Tibial nerve (tissue), 4 donors: ENCODE measurements around the gene LTBR. TPM values are rescaled to one million over a fixed set of nuclear protein-coding genes. Genes with fewer than 3 reads are reported as not detected.

Experiments used
- DNase-seq, 2 donors: peaks; one replicate each; pipeline ENCODE4 v3.0.0-alpha.2; 2019; ENCODE audit warnings: low spot score in 2 of 2
- H3K27ac ChIP-seq, 4 donors: fragments of 200-600 bp; sonication (generic) in 3 of 4; one replicate each; pipeline ENCODE4 v1.5.1; 2017 to 2019; ENCODE audit warnings: mild to moderate bottlenecking in 1 of 4
- H3K27me3 ChIP-seq, 2 donors: fragments of 200-600 bp; sonication (generic) in 1 of 2; one replicate each; pipeline versions ENCODE4 v1.5.1 to v1.6.0; 2017 to 2019
- H3K36me3 ChIP-seq, 3 donors: fragments of 200-600 bp; sonication (generic); one replicate each; pipeline ENCODE4 v1.5.1; 2018 to 2019
- H3K4me1 ChIP-seq, 4 donors: fragments of 200-600 bp; sonication (generic) in 3 of 4; one replicate each; pipeline ENCODE4 v1.5.1; 2017 to 2019
- H3K4me3 ChIP-seq, 4 donors: fragments of 200-600 bp; sonication (generic) in 3 of 4; one replicate each; pipeline ENCODE4 v1.5.1; 2017 to 2019; ENCODE audit warnings: mild to moderate bottlenecking in 1 of 4, moderate library complexity in 1 of 4
- H3K9me3 ChIP-seq, 4 donors: fragments of 200-600 bp; sonication (generic) in 3 of 4; one replicate each; pipeline ENCODE4 v1.5.1; 2017 to 2019
- CTCF ChIP-seq, 5 experiments: fragments of 200-600 bp in 3 of 5; fragments of 450-650 bp in 2 of 5; sonication (generic) in 3 of 5; IDR thresholded peaks; one replicate each; pipeline ENCODE4 v1.5.1; 2016 to 2019; ENCODE audit warnings: antibody characterized with exemption in 5 of 5, mild to moderate bottlenecking in 3 of 5, moderate library complexity in 2 of 5
- EP300 ChIP-seq, 2 donors: sonication (generic); formaldehyde crosslinking; IDR thresholded peaks; one replicate each; pipeline ENCODE4 v1.6.1; 2017; ENCODE audit warnings: antibody characterized with exemption in 2 of 2, mild to moderate bottlenecking in 1 of 2
- POLR2A ChIP-seq, 2 donors: fragments of 450-650 bp; IDR thresholded peaks; one replicate each; pipeline ENCODE4 v1.6.1; 2017; ENCODE audit warnings: antibody characterized with exemption in 2 of 2, mild to moderate bottlenecking in 2 of 2, moderate library complexity in 2 of 2
- WGBS, 2 donors: methylation state at CpG; one replicate each; pipeline ENCODE4 v1.1.5; 2018; 5-methylcytosine and 5-hydroxymethylcytosine counted together
- total RNA-seq, 4 donors: library from RNA; depleted of rRNA; stranded (reverse); fragments of >200 nt; gene quantifications; one replicate each; pipeline ENCODE4 v1.1.0, GENCODE V29; 2016

Gene LTBR
- total RNA-seq, 4 donors from 2014 or later: 119 to 234 (median 151) TPM

GRCh38 chr12:6418796-6419195, 34.8 kb downstream of the LTBR start:
- WGBS, 2 donors: 65 to 81% methylated on average over 6 of the region's 6 CpGs
- Histone ChIP-seq H3K9me3 (no peaks in the 10 kb centered on the region), H3K4me3 (no peak overlapping the region), H3K27me3 (no peaks in the 10 kb centered on the region), H3K27ac (no peak overlapping the region), H3K4me1 (peaks cover 0 to 6% (median 3%) of the 10 kb centered on the region in 4 donors), H3K36me3 (peaks cover 0 to 12% (median 0%) of the 10 kb centered on the region in 3 donors)
- no peak for DNase-seq
- TF ChIP-seq EP300 (IDR thresholded peaks at IDR 0.05): no peak

GRCh38 chr12:6420364-6420763, 36.4 kb downstream of the LTBR start:
- Histone ChIP-seq H3K27me3 (no peaks in the 10 kb centered on the region), H3K4me1 (peaks cover 0 to 10% (median 5%) of the 10 kb centered on the region in 4 donors), H3K9me3 (no peaks in the 10 kb centered on the region), H3K4me3 (no peak overlapping the region), H3K36me3 (peaks cover 0 to 12% (median 0%) of the 10 kb centered on the region in 3 donors), H3K27ac (peak overlapping the region in 1 of 4 donors; percentile 47)
- no peak for DNase-seq
- TF ChIP-seq EP300 (IDR thresholded peaks at IDR 0.05) (no peak), CTCF (IDR thresholded peaks at IDR 0.05) (no peak), POLR2A (IDR thresholded peaks at IDR 0.05) (no peak)
- 31 to 58% methylated on average over 4 of the region's 4 CpGs for WGBS, 2 donors

GRCh38 chr12:6423267-6424007, 39.5 kb downstream of the LTBR start:
- TF ChIP-seq POLR2A (IDR thresholded peaks at IDR 0.05) (no peak), CTCF (IDR thresholded peaks at IDR 0.05) (peak; percentile 84 to 95 (median 86)), EP300 (IDR thresholded peaks at IDR 0.05) (peak; percentile 37 to 82)
- Histone ChIP-seq H3K27me3 (no peaks in the 10 kb centered on the region), H3K9me3 (no peaks in the 10 kb centered on the region), H3K36me3 (no peaks in the 10 kb centered on the region), H3K4me1 (peaks cover 0 to 10% (median 5%) of the 10 kb centered on the region in 4 donors), H3K4me3 (no peak overlapping the region), H3K27ac (peak overlapping the region in 1 of 4 donors; percentile 55)
- DNase-seq: peak; percentile 77 to 83
- 6 to 7% methylated on average over 9 of the region's 9 CpGs for WGBS, 2 donors

GRCh38 chr12:6424008-6424347, 40.0 kb downstream of the LTBR start:
- no peak for TF ChIP-seq POLR2A (IDR thresholded peaks at IDR 0.05)
- no peak for TF ChIP-seq CTCF (IDR thresholded peaks at IDR 0.05)
- H3K4me3 ChIP-seq: no peak overlapping the region
- peaks cover 0 to 10% (median 5%) of the 10 kb centered on the region in 4 donors for H3K4me1 ChIP-seq
- WGBS, 2 donors: 34 to 45% methylated on average over 6 of the region's 6 CpGs
- no peaks in the 10 kb centered on the region for H3K27me3 ChIP-seq
- no peaks in the 10 kb centered on the region for H3K9me3 ChIP-seq
- DNase-seq: no peak
- H3K36me3 ChIP-seq: no peaks in the 10 kb centered on the region
- H3K27ac ChIP-seq: peak overlapping the region in 1 of 4 donors; percentile 55

GRCh38 chr12:6424866-6425265, 40.9 kb downstream of the LTBR start:
- no peaks in the 10 kb centered on the region for H3K9me3 ChIP-seq
- WGBS, 2 donors: 79 to 86% methylated on average over 8 of the region's 8 CpGs
- no peaks in the 10 kb centered on the region for H3K36me3 ChIP-seq
- no peak for DNase-seq
- H3K27ac ChIP-seq: no peak overlapping the region
- no peak for TF ChIP-seq POLR2A (IDR thresholded peaks at IDR 0.05)
- no peak for TF ChIP-seq EP300 (IDR thresholded peaks at IDR 0.05)
- TF ChIP-seq CTCF (IDR thresholded peaks at IDR 0.05): no peak
- H3K4me3 ChIP-seq: no peak overlapping the region
- H3K27me3 ChIP-seq: no peaks in the 10 kb centered on the region
- H3K4me1 ChIP-seq: peaks cover 0 to 10% (median 5%) of the 10 kb centered on the region in 4 donors
